Glutamatergic neuron (in vitro differentiated cells): ENCODE results near the gene SMCR8. TPM values are rescaled to one million over a fixed set of nuclear protein-coding genes. Genes with fewer than 3 reads are reported as not detected.

Experiments used
- DNase-seq: peaks from one replicate; pipeline ENCODE4 v3.0.0; 2022
- H3K27ac Mint-ChIP-seq: one replicate; pipeline ENCODE4 v1.8.0; 2020; ENCODE audit warnings: mild to moderate bottlenecking, mixed read lengths, inconsistent platforms; ENCODE audit not compliant: unreplicated experiment
- H3K27me3 Mint-ChIP-seq: one replicate; pipeline ENCODE4 v1.8.0; 2020; ENCODE audit warnings: mild to moderate bottlenecking, moderate library complexity, mixed read lengths, inconsistent platforms; ENCODE audit not compliant: unreplicated experiment
- H3K36me3 Mint-ChIP-seq: one replicate; pipeline ENCODE4 v1.8.0; 2020; ENCODE audit warnings: mild to moderate bottlenecking, mixed read lengths, inconsistent platforms; ENCODE audit not compliant: unreplicated experiment
- H3K4me1 Mint-ChIP-seq: one replicate; pipeline ENCODE4 v1.8.0; 2020; ENCODE audit warnings: mild to moderate bottlenecking, low read depth, mixed read lengths, inconsistent platforms; ENCODE audit not compliant: unreplicated experiment
- H3K4me3 Mint-ChIP-seq: one replicate; pipeline ENCODE4 v1.8.0; 2020; ENCODE audit warnings: mild to moderate bottlenecking, mixed read lengths, inconsistent platforms; ENCODE audit not compliant: unreplicated experiment
- H3K9me3 Mint-ChIP-seq: one replicate; pipeline ENCODE4 v1.8.0; 2020; ENCODE audit warnings: mild to moderate bottlenecking, moderate library complexity, mixed read lengths, inconsistent platforms; ENCODE audit not compliant: unreplicated experiment
- CTCF ChIP-seq: fragments of 200-600 bp; sonication (generic); IDR thresholded peaks from one replicate; pipeline ENCODE4 v1.5.0; 2021; ENCODE audit not compliant: partially characterized antibody, unreplicated experiment
- total RNA-seq: library from RNA; stranded (reverse); fragmentation: NEBNext Ultra II Directional; extraction: Animal tissue kit (Norgen Biotek cat#: 25700); gene quantifications from one replicate; pipeline ENCODE4 v1.2.1, GENCODE V29; 2021; ENCODE audit not compliant: unreplicated experiment

Gene SMCR8
- total RNA-seq, 1 donor from 2014 or later = 14.0 TPM

- Mint-ChIP-seq H3K4me3 (no peak overlapping the region), H3K36me3 (no peaks in the 10 kb centered on the region), H3K27ac (no peak overlapping the region), H3K4me1 (no peaks in the 10 kb centered on the region), H3K27me3 (no peaks in the 10 kb centered on the region), H3K9me3 (no peaks in the 10 kb centered on the region)
- TF ChIP-seq CTCF = no peak
- no peak for DNase-seq
Observed at GRCh38 chr17:18270046-18270931, 44.8 kb upstream of the SMCR8 start.

DNA sequence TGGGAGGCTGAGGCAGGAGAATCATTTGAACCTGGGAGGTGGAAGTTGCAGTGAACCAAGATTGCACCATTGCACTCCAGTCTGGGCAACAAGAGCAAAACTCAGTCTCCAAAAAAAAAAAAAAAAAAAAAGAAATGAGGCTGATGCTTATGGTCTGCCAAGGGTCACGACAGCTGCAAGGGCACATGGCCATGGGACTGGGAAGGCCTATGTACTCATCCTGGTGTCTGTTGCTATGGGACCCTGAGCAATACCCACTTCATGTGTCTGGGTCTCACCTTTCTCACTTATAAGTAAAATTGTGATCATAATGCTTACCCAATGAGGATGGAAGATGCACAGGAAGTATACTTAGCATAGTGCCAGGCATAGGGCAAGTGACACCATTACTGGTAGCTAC is 38.0 kb upstream of the SMCR8 start:
- TF ChIP-seq CTCF = no peak
- Mint-ChIP-seq H3K4me3 (no peak overlapping the region), H3K9me3 (peaks cover 2% of the 10 kb centered on the region), H3K27me3 (no peaks in the 10 kb centered on the region), H3K27ac (no peak overlapping the region), H3K4me1 (no peaks in the 10 kb centered on the region), H3K36me3 (no peaks in the 10 kb centered on the region)
- no peak for DNase-seq

DNA sequence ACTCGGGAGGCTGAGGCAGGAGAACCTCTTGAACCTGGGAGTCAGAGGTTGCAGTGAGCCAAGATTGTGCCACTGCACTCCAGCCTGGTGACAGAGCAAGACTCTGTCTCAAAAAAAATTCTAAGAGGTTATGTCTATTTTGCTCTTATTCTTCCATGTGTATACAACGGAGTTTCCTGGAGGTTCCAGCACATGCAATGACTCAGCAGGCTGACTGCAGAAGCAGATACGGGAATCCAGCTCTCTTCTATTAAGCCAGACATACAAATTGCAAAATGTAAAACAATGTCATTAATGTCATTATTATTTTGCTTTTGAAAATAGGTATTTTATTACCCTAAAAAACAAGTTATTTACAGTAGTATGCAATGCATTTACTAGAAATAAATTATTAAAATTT is 36.2 kb upstream of the SMCR8 start:
- H3K27ac Mint-ChIP-seq = no peak overlapping the region
- no peaks in the 10 kb centered on the region for H3K27me3 Mint-ChIP-seq
- H3K9me3 Mint-ChIP-seq = peaks cover 2% of the 10 kb centered on the region
- H3K4me3 Mint-ChIP-seq = no peak overlapping the region
- DNase-seq = no peak
- no peaks in the 10 kb centered on the region for H3K4me1 Mint-ChIP-seq
- H3K36me3 Mint-ChIP-seq = no peaks in the 10 kb centered on the region
- TF ChIP-seq CTCF = no peak

GRCh38 chr17:18280249-18280648 is 34.8 kb upstream of the SMCR8 start:
- H3K36me3 Mint-ChIP-seq = no peaks in the 10 kb centered on the region
- TF ChIP-seq CTCF = no peak
- H3K27ac Mint-ChIP-seq = no peak overlapping the region
- H3K27me3 Mint-ChIP-seq = no peaks in the 10 kb centered on the region
- DNase-seq = no peak
- H3K4me1 Mint-ChIP-seq = no peaks in the 10 kb centered on the region
- H3K9me3 Mint-ChIP-seq = peaks cover 2% of the 10 kb centered on the region
- no peak overlapping the region for H3K4me3 Mint-ChIP-seq

GRCh38 chr17:18280766-18281371 is 34.2 kb upstream of the SMCR8 start:
- H3K36me3 Mint-ChIP-seq = no peaks in the 10 kb centered on the region
- no peaks in the 10 kb centered on the region for H3K27me3 Mint-ChIP-seq
- no peak overlapping the region for H3K27ac Mint-ChIP-seq
- TF ChIP-seq CTCF = no peak
- H3K9me3 Mint-ChIP-seq = peaks cover 2% of the 10 kb centered on the region
- no peak overlapping the region for H3K4me3 Mint-ChIP-seq
- DNase-seq = no peak
- H3K4me1 Mint-ChIP-seq = no peaks in the 10 kb centered on the region
